Measurements from ENCODE around the gene ADAMTSL1.

GRCh38 chr9:18798508-18799290 lies 324.7 kb downstream of the ADAMTSL1 start:
- TF ChIP-seq CTCF (IDR thresholded peaks at IDR 0.05; ENCODE audit: insufficient read depth, low read length, poor library complexity, severe bottlenecking) (no peak), EZH2phosphoT487 (conservative IDR thresholded peaks at IDR 0.05; ENCODE audit: low read length) (no peak)

All from SU-DHL-6 (cell line).